Thyroid gland (tissue), 4 donors: ENCODE data around the gene LOXL4. TPM values are rescaled to one million over a fixed set of nuclear protein-coding genes. Genes with fewer than 3 reads are reported as not detected.
A peak's percentile ranks its signal among the peaks of the same experiment; 100 is the strongest.

Experiments
- DNase-seq, 2 donors: peaks; one replicate each; pipeline ENCODE4 v3.0.0-alpha.2; 2019
- H3K27ac ChIP-seq, 3 donors: fragments of 200-600 bp; sonication (generic); 1 replicate in 2 of 3; 2 replicates in 1 of 3; pipeline ENCODE4 v1.5.1; 2016 to 2019; ENCODE audit warnings: mild to moderate bottlenecking in 1 of 3, moderate library complexity in 1 of 3
- H3K27me3 ChIP-seq: fragments of 200-600 bp; sonication (generic); one replicate; pipeline ENCODE4 v1.5.1; 2019
- H3K36me3 ChIP-seq, 2 donors: fragments of 200-600 bp; sonication (generic); one replicate each; pipeline ENCODE4 v1.5.1; 2016 to 2019
- H3K4me1 ChIP-seq, 2 donors: fragments of 200-600 bp; sonication (generic); one replicate each; pipeline ENCODE4 v1.5.1; 2017 to 2019
- H3K4me3 ChIP-seq, 3 donors: fragments of 200-600 bp; sonication (generic); replicated peaks in 1 of 3; 1 replicate in 2 of 3; 2 replicates in 1 of 3; pipeline ENCODE4 v1.5.1; 2016; ENCODE audit warnings: mild to moderate bottlenecking in 1 of 3
- H3K9me3 ChIP-seq: fragments of 200-600 bp; sonication (generic); one replicate; pipeline ENCODE4 v1.5.1; 2017
- CTCF ChIP-seq, 6 experiments: fragments of 200-600 bp in 3 of 6; fragments of 450-650 bp in 3 of 6; sonication (generic) in 3 of 6; IDR thresholded peaks; one replicate each; pipeline ENCODE4 v1.5.1; 2016 to 2019; ENCODE audit warnings: antibody characterized with exemption in 6 of 6, mild to moderate bottlenecking in 2 of 6, inconsistent platforms in 1 of 6, moderate library complexity in 1 of 6
- POLR2A ChIP-seq, 2 donors: fragments of 450-650 bp; IDR thresholded peaks; one replicate each; pipeline ENCODE4 v1.6.1; 2017; ENCODE audit warnings: antibody characterized with exemption in 2 of 2, mild to moderate bottlenecking in 2 of 2, moderate library complexity in 1 of 2
- WGBS, 2 donors: methylation state at CpG; one replicate each; pipeline ENCODE4 v1.1.5; 2017; 5-methylcytosine and 5-hydroxymethylcytosine counted together
- intact Hi-C: fragments of 100-400 bp; cut with DNase I; formaldehyde crosslinking; loops from one replicate; pipeline ENCODE4 v1.15.1; 2023
- total RNA-seq, 4 donors: library from RNA; depleted of rRNA; stranded (reverse); fragments of >200 nt; gene quantifications; one replicate each; pipeline ENCODE4 v1.2.3, GENCODE V29; 2016

LOXL4 gene
- total RNA-seq, 4 donors from 2014 or later: 11.9 to 20.5 (median 15.3) TPM

GRCh38 chr10:98261436-98262277 lies 6.3 kb downstream of the LOXL4 start:
- H3K27ac ChIP-seq: peak overlapping the region in 1 of 3 donors; percentile 36
- no peaks in the 10 kb centered on the region for H3K27me3 ChIP-seq
- WGBS, 2 donors: 90% methylated on average over 10 to 15 of the region's 15 CpGs
- no peaks in the 10 kb centered on the region for H3K36me3 ChIP-seq
- DNase-seq: no peak
- no peak overlapping the region for H3K4me3 ChIP-seq
- intact Hi-C loops: no loop called here
- TF ChIP-seq POLR2A (IDR thresholded peaks at IDR 0.05) (no peak), CTCF (IDR thresholded peaks at IDR 0.05) (no peak)
- H3K9me3 ChIP-seq: no peaks in the 10 kb centered on the region
- peaks cover 7 to 21% of the 10 kb centered on the region in 2 donors for H3K4me1 ChIP-seq

GRCh38 chr10:98260752-98261151 lies 7.2 kb downstream of the LOXL4 start:
- Histone ChIP-seq H3K27ac (peak overlapping the region in 1 of 3 donors; percentile 36), H3K9me3 (no peaks in the 10 kb centered on the region), H3K27me3 (no peaks in the 10 kb centered on the region), H3K4me1 (peaks cover 7 to 12% of the 10 kb centered on the region in 2 donors), H3K36me3 (no peaks in the 10 kb centered on the region), H3K4me3 (no peak overlapping the region)
- TF ChIP-seq POLR2A (IDR thresholded peaks at IDR 0.05) (no peak), CTCF (IDR thresholded peaks at IDR 0.05) (no peak)
- intact Hi-C loops: no loop called here
- 88 to 94% methylated on average over 10 to 14 of the region's 14 CpGs for WGBS, 2 donors
- DNase-seq: no peak

GRCh38 chr10:98260350-98260749 lies 7.6 kb downstream of the LOXL4 start:
- 31 to 46% methylated on average over 9 of the region's 9 CpGs for WGBS, 2 donors
- Histone ChIP-seq H3K9me3 (no peaks in the 10 kb centered on the region), H3K4me3 (no peak overlapping the region), H3K36me3 (no peaks in the 10 kb centered on the region), H3K4me1 (peaks cover 8 to 15% of the 10 kb centered on the region in 2 donors), H3K27me3 (no peaks in the 10 kb centered on the region), H3K27ac (no peak overlapping the region)
- TF ChIP-seq CTCF (IDR thresholded peaks at IDR 0.05): no peak
- TF ChIP-seq POLR2A (IDR thresholded peaks at IDR 0.05): no peak
- intact Hi-C loops: no loop called here
- DNase-seq: no peak

GRCh38 chr10:98259606-98260315 lies 8.2 kb downstream of the LOXL4 start:
- no peaks in the 10 kb centered on the region for H3K27me3 ChIP-seq
- no peak overlapping the region for H3K27ac ChIP-seq
- TF ChIP-seq POLR2A (IDR thresholded peaks at IDR 0.05) (no peak), CTCF (IDR thresholded peaks at IDR 0.05) (no peak)
- no peak for DNase-seq
- H3K9me3 ChIP-seq: no peaks in the 10 kb centered on the region
- H3K36me3 ChIP-seq: no peaks in the 10 kb centered on the region
- H3K4me1 ChIP-seq: peaks cover 14 to 19% of the 10 kb centered on the region in 2 donors
- H3K4me3 ChIP-seq: no peak overlapping the region
- intact Hi-C loops: loop anchor here (5.0 kb wide), 1 partner anchor 53 kb away; no protein-coding TSS in a partner anchor
- 87 to 88% methylated on average over 12 to 14 of the region's 14 CpGs for WGBS, 2 donors
